Immature natural killer cell (primary cell): ENCODE measurements around the gene B3GNT3. TPM values are rescaled to one million over a fixed set of nuclear protein-coding genes. Genes with fewer than 3 reads are reported as not detected.
A peak's percentile ranks its signal among the peaks of the same experiment; 100 is the strongest.
"Not testable (repeated sequence)": the region's sequence is repeated elsewhere in the genome, so short reads cannot be mapped to it uniquely, and the experiment has no call there.

Experiments used
- DNase-seq, 3 donors: peaks; one replicate each; pipeline ENCODE4 v3.0.0; 2022; ENCODE audit warnings: mixed read lengths in 1 of 3
- H3K27ac Mint-ChIP-seq, 6 donors: one replicate each; pipeline ENCODE4 v1.8.0; 2020; ENCODE audit warnings: mixed read lengths in 6 of 6, mild to moderate bottlenecking in 5 of 6, inconsistent platforms in 4 of 6, moderate library complexity in 3 of 6
- H3K27me3 Mint-ChIP-seq, 3 donors: one replicate each; pipeline ENCODE4 v1.8.0; 2020 to 2021; ENCODE audit warnings: low read depth in 3 of 3, mild to moderate bottlenecking in 3 of 3, mixed read lengths in 3 of 3, moderate library complexity in 3 of 3, inconsistent platforms in 1 of 3
- H3K36me3 Mint-ChIP-seq, 3 donors: one replicate each; pipeline ENCODE4 v1.8.0; 2020; ENCODE audit warnings: mixed read lengths in 3 of 3, inconsistent platforms in 2 of 3, mild to moderate bottlenecking in 2 of 3
- H3K4me1 Mint-ChIP-seq, 2 donors: one replicate each; pipeline ENCODE4 v1.8.0; 2020; ENCODE audit warnings: inconsistent platforms in 2 of 2, mild to moderate bottlenecking in 2 of 2, mixed read lengths in 2 of 2, moderate library complexity in 1 of 2
- H3K4me3 Mint-ChIP-seq, 5 donors: one replicate each; pipeline ENCODE4 v1.8.0; 2020; ENCODE audit warnings: mild to moderate bottlenecking in 5 of 5, mixed read lengths in 5 of 5, inconsistent platforms in 3 of 5, moderate library complexity in 3 of 5
- H3K9me3 Mint-ChIP-seq, 6 donors: one replicate each; pipeline ENCODE4 v1.8.0; 2020; ENCODE audit warnings: mild to moderate bottlenecking in 6 of 6, mixed read lengths in 6 of 6, inconsistent platforms in 4 of 6, moderate library complexity in 3 of 6
- polyA plus RNA-seq, 3 donors: library from polyadenylated mRNA; unstranded; fragments of 300-500 nt; fragmentation: Illumina TruSeq; gene quantifications; one replicate each; pipeline ENCODE4 v1.2.3, GENCODE V29; 2021

B3GNT3 gene
- polyA plus RNA-seq, 3 donors from 2014 or later = not detected

- no peaks in the 10 kb centered on the region for H3K9me3 Mint-ChIP-seq
- DNase-seq = no peak
- no peaks in the 10 kb centered on the region for H3K36me3 Mint-ChIP-seq
- no peak overlapping the region for H3K4me3 Mint-ChIP-seq
- H3K27me3 Mint-ChIP-seq = peaks cover 10 to 14% (median 10%) of the 10 kb centered on the region in 3 donors
- H3K27ac Mint-ChIP-seq = no peak overlapping the region
- peaks cover 4 to 6% of the 10 kb centered on the region in 2 donors for H3K4me1 Mint-ChIP-seq
Observed at GRCh38 chr19:17795495-17795856, 538 bp downstream of the B3GNT3 start.

- Mint-ChIP-seq H3K27me3 (peaks cover 10 to 14% (median 10%) of the 10 kb centered on the region in 3 donors), H3K36me3 (no peaks in the 10 kb centered on the region), H3K9me3 (no peaks in the 10 kb centered on the region), H3K27ac (no peak overlapping the region), H3K4me1 (peaks cover 4 to 6% of the 10 kb centered on the region in 2 donors), H3K4me3 (peak overlapping the region in 1 of 5 donors; percentile 30)
- no peak for DNase-seq
Observed at GRCh38 chr19:17796013-17796837, 1.3 kb downstream of the B3GNT3 start.

- H3K27ac Mint-ChIP-seq = no peak overlapping the region
- no peaks in the 10 kb centered on the region for H3K9me3 Mint-ChIP-seq
- no peak overlapping the region for H3K4me3 Mint-ChIP-seq
- H3K36me3 Mint-ChIP-seq = no peaks in the 10 kb centered on the region
- peaks cover under 1 to 1% of the 10 kb centered on the region in 2 donors for H3K4me1 Mint-ChIP-seq
- peaks cover 10 to 14% (median 10%) of the 10 kb centered on the region in 3 donors for H3K27me3 Mint-ChIP-seq
- DNase-seq = no peak
Observed at GRCh38 chr19:17796838-17797423, 2.0 kb downstream of the B3GNT3 start.

GRCh38 chr19:17797424-17798201, 2.7 kb downstream of the B3GNT3 start:
- H3K27ac Mint-ChIP-seq = no peak overlapping the region
- peaks cover 10 to 14% (median 12%) of the 10 kb centered on the region in 3 donors for H3K27me3 Mint-ChIP-seq
- no peaks in the 10 kb centered on the region for H3K9me3 Mint-ChIP-seq
- no peaks in the 10 kb centered on the region for H3K36me3 Mint-ChIP-seq
- H3K4me1 Mint-ChIP-seq = peaks cover 6% of the 10 kb centered on the region in 2 donors
- no peak overlapping the region for H3K4me3 Mint-ChIP-seq
- DNase-seq = no peak

- H3K27ac Mint-ChIP-seq, H3K4me3 Mint-ChIP-seq, H3K9me3 Mint-ChIP-seq, H3K36me3 Mint-ChIP-seq, DNase-seq: not testable (repeated sequence)
- peaks cover 9 to 15% (median 14%) of the 10 kb centered on the region in 3 donors for H3K27me3 Mint-ChIP-seq
- peaks cover 13 to 14% of the 10 kb centered on the region in 2 donors for H3K4me1 Mint-ChIP-seq
Observed at GRCh38 chr19:17798599-17798998, 3.7 kb downstream of the B3GNT3 start.

- Mint-ChIP-seq H3K9me3 (no peaks in the 10 kb centered on the region), H3K4me1 (peaks cover 13 to 14% of the 10 kb centered on the region in 2 donors), H3K27me3 (peaks cover 0 to 7% (median 2%) of the 10 kb centered on the region in 3 donors), H3K36me3 (no peaks in the 10 kb centered on the region), H3K4me3 (peak overlapping the region in 3 of 5 donors; percentile 19 to 52 (median 34)), H3K27ac (peak overlapping the region in 1 of 6 donors; percentile 45)
- no peak for DNase-seq
Observed at GRCh38 chr19:17802137-17802858, 7.4 kb downstream of the B3GNT3 start.

GRCh38 chr19:17803264-17803896, 8.4 kb downstream of the B3GNT3 start:
- Mint-ChIP-seq H3K27ac (peak overlapping the region in 3 of 6 donors; percentile 12 to 62 (median 49)), H3K9me3 (no peaks in the 10 kb centered on the region), H3K4me1 (peaks cover 14 to 15% of the 10 kb centered on the region in 2 donors), H3K4me3 (peak overlapping the region; percentile 25 to 73 (median 58)), H3K27me3 (peaks cover 2 to 7% (median 2%) of the 10 kb centered on the region in 3 donors), H3K36me3 (no peaks in the 10 kb centered on the region)
- DNase-seq = no peak

- H3K27me3 Mint-ChIP-seq = peaks cover 2 to 7% (median 2%) of the 10 kb centered on the region in 3 donors
- no peak for DNase-seq
- peaks cover 14 to 15% of the 10 kb centered on the region in 2 donors for H3K4me1 Mint-ChIP-seq
- H3K4me3 Mint-ChIP-seq = no peak overlapping the region
- no peaks in the 10 kb centered on the region for H3K36me3 Mint-ChIP-seq
- no peaks in the 10 kb centered on the region for H3K9me3 Mint-ChIP-seq
- peak overlapping the region in 3 of 6 donors; percentile 15 to 35 (median 17) for H3K27ac Mint-ChIP-seq
Observed at GRCh38 chr19:17805427-17805826, 10.5 kb downstream of the B3GNT3 start.

- Mint-ChIP-seq H3K27me3 (peaks cover 2 to 7% (median 2%) of the 10 kb centered on the region in 3 donors), H3K9me3 (no peaks in the 10 kb centered on the region), H3K4me1 (peaks cover 14 to 15% of the 10 kb centered on the region in 2 donors), H3K4me3 (no peak overlapping the region), H3K36me3 (no peaks in the 10 kb centered on the region), H3K27ac (no peak overlapping the region)
- no peak for DNase-seq
Observed at GRCh38 chr19:17806945-17807344, 12.0 kb downstream of the B3GNT3 start.

GRCh38 chr19:17807731-17808316, 12.9 kb downstream of the B3GNT3 start:
- no peaks in the 10 kb centered on the region for H3K9me3 Mint-ChIP-seq
- DNase-seq = no peak
- H3K27me3 Mint-ChIP-seq = peaks cover 2 to 5% (median 2%) of the 10 kb centered on the region in 3 donors
- H3K36me3 Mint-ChIP-seq = no peaks in the 10 kb centered on the region
- H3K4me3 Mint-ChIP-seq = peak overlapping the region in 3 of 5 donors; percentile 40 to 63 (median 51)
- peaks cover 8 to 10% of the 10 kb centered on the region in 2 donors for H3K4me1 Mint-ChIP-seq
- H3K27ac Mint-ChIP-seq = no peak overlapping the region

GRCh38 chr19:17811103-17811502, 16.2 kb downstream of the B3GNT3 start:
- no peak for DNase-seq
- peaks cover 0 to 2% (median 2%) of the 10 kb centered on the region in 3 donors for H3K27me3 Mint-ChIP-seq
- no peak overlapping the region for H3K4me3 Mint-ChIP-seq
- no peaks in the 10 kb centered on the region for H3K9me3 Mint-ChIP-seq
- H3K27ac Mint-ChIP-seq = no peak overlapping the region
- peaks cover 0 to 2% of the 10 kb centered on the region in 2 donors for H3K4me1 Mint-ChIP-seq
- no peaks in the 10 kb centered on the region for H3K36me3 Mint-ChIP-seq

GRCh38 chr19:17811681-17812080, 16.7 kb downstream of the B3GNT3 start:
- peaks cover 0 to 2% (median 0%) of the 10 kb centered on the region in 3 donors for H3K27me3 Mint-ChIP-seq
- no peak for DNase-seq
- peaks cover 0 to 2% of the 10 kb centered on the region in 2 donors for H3K4me1 Mint-ChIP-seq
- H3K9me3 Mint-ChIP-seq = no peaks in the 10 kb centered on the region
- no peak overlapping the region for H3K27ac Mint-ChIP-seq
- no peaks in the 10 kb centered on the region for H3K36me3 Mint-ChIP-seq
- no peak overlapping the region for H3K4me3 Mint-ChIP-seq
